Left colon (tissue), 2 donors: Measurements from ENCODE around the gene GNPTAB. TPM values are rescaled to one million over a fixed set of nuclear protein-coding genes. Genes with fewer than 3 reads are reported as not detected.
"Not testable (repeated sequence)": the region's sequence is repeated elsewhere in the genome, so short reads cannot be mapped to it uniquely, and the experiment has no call there.

Experiments
- ATAC-seq: fragments of 200-7000 bp; cut with Tn5 transposase; one replicate; pipeline ENCODE4 v1.9.1; 2020; ENCODE audit warnings: mild to moderate bottlenecking, moderate library complexity
- DNase-seq, 2 donors: peaks; one replicate each; pipeline ENCODE4 v3.0.0-alpha.2; 2020
- intact Hi-C, 2 donors: fragments of 100-400 bp; cut with DNase I in 1 of 2; cut with micrococcal nuclease in 1 of 2; formaldehyde crosslinking; loops; one replicate each; pipeline versions ENCODE4 v1.11.2 to v1.14.0; 2022; cut with DNase I, micrococcal nuclease
- total RNA-seq, 2 donors: library from RNA; stranded (reverse); fragmentation: NEBNext Ultra II Directional; extraction: Animal tissue kit (Norgen Biotek cat#: 25700); gene quantifications; one replicate each; pipeline ENCODE4 v1.2.1, GENCODE V29; 2021
- donor health status: DM: no; HTN: no; CAD: no.
- donor health status: DM: yes; HTN: yes; CAD: no.

Gene GNPTAB
- total RNA-seq, 2 donors from 2014 or later = 90.2 to 95.1 TPM

DNA sequence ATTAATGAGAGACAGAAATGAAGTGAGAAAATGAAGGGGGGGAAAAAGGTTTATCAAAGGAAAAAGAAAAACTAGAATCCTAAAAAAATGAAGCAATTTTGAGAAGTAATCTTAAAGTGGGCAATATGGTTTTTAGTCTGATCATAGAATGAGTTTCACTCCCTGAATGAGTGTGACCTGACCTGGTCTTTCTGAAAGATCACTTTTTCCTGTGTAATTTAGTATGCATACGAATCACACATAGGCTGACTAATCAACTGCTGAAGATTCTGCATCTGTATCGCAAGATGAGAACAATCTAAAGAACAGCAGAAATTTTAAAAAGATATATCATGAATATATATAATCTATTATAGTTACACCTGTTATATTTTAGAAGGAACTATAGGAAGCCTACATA is 11.3 kb downstream of the GNPTAB start:
- no peak for ATAC-seq
- intact Hi-C loops = no loop called here
- DNase-seq = no peak

DNA sequence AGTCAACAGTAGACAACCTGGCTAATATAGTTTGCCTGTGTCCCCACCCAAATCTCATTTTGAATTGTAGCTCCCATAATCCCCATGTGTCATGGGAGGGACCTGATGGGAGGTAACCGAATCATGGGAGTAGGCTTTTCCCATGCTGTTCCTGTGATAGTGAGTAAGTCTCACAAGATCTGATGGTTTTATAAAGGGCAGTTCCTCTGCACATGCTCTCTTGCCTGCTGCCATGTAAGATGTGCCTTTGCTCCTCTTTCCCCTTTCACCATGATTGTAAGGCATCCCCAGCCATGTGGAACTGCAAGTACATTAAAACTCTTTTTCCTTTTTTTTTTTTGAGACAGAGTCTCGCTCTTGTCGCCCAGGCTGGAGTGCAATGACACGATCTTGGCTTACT is 12.1 kb downstream of the GNPTAB start:
- DNase-seq, intact Hi-C loops, ATAC-seq: not testable (repeated sequence)

DNA sequence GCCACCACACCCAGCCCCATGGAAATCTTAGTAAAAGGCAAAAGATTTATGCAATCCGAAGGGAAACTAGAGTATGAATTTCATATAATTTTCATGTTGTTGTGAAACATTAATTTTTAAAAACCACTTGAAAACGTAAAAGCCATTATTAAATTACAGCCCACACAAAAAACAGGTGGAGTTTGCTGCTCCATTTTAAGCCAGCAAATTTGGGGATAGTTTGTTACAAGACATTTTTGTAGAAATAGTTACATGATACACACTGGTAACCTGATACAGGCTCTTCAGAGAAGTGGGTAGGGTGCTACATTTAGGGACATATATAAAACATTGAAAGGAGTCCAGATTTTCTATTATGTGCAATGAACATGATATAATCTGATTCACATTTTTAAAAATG is 17.6 kb downstream of the GNPTAB start:
- ATAC-seq (no peak), DNase-seq (no peak)
- intact Hi-C loops = no loop called here

DNA sequence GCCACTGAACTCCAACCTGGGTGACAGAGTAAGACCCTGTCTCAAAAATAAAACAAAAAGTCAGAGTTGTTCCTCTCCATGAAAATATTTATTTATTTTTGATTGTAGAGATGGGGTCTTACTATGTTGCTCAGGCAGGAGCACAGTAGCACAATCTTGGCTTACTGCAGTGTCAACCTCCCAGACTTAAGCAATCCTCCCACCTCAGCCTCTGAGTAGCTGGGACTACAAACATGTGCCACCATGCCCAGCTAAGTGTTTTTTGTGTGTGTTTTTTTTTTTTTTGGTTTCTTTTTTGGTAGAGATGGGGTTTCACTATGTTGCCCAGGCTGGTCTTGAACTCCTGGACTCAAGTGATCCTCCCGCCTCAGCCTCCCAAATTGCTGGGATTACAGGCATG is 18.0 kb downstream of the GNPTAB start:
- intact Hi-C loops, DNase-seq, ATAC-seq: not testable (repeated sequence)

DNA sequence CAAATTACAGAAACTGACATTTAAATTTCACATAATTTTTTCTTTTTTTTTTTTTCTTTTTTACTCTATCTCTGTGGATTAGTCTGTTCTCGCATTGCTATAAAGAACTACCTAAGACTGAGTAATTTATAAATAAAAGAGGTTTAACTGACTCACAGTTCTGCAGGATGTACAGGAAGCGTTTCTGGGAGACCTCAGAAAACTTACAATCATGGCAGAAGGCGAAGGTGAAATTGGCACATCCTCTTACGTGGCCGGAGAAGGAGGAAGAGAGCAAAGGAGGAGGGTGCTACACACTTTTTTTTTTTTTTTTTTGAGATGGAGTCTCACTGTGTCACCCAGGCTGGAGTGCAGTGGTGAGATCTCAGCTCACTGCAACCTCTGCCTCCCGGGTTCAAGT is 19.4 kb downstream of the GNPTAB start:
- DNase-seq, intact Hi-C loops, ATAC-seq: not testable (repeated sequence)

DNA sequence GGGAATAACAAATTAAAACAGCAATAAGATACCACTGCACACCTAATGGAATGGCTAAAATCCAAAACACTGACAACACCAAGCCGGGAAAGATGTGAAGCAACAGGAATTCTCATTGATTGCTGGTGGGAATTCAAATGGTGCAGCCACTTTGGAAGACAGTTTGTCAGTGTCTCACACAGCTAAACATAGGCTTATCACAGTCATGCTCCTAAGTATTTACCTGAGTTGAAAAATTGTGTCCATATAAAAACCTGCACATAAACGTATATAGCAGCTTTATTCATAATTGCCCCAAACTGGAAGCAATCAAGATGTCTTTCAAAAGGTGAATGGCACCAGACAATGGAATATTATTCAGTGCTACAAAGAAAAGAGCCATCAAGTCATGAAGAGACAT is 21.6 kb downstream of the GNPTAB start:
- DNase-seq = no peak
- intact Hi-C loops = no loop called here
- ATAC-seq = no peak

DNA sequence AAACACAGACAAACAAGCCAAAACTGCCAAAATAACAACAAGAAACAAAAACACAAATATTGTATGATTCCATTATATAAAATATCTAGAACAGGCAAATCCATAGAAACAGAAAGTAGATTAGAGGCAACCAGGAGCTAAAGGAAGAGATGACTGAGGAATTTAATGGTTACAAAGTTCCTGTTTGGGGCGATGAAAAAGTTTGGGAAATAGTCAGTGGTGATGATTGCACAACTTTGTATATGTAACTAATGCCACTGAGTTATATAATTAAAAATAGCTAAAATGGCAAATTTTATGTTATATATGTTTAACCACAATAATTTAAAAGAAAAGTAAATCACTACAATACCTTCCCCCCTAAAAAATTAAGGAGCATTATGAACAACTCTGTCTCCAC is 24.5 kb downstream of the GNPTAB start:
- intact Hi-C loops = no loop called here
- ATAC-seq = no peak
- DNase-seq = no peak

DNA sequence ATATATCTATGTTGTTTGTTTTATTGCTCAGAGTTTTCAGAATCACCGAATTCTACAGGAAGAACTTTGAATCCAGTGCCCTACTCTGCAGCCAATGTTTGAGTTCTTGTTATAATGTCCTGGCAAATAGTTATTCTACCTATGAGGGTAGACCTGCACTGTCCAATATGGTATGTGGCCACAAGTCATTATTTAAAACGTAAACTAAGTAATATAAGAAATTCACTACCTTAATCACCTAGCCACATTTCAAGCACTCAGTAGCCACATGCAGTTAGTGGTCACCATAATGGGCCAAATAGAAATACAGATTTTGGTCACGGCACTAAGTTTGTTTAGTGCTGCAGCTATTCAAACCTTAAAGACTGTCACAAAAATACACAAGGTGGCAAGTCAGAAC is 26.4 kb downstream of the GNPTAB start:
- DNase-seq (no peak), ATAC-seq (no peak)
- intact Hi-C loops = no loop called here

DNA sequence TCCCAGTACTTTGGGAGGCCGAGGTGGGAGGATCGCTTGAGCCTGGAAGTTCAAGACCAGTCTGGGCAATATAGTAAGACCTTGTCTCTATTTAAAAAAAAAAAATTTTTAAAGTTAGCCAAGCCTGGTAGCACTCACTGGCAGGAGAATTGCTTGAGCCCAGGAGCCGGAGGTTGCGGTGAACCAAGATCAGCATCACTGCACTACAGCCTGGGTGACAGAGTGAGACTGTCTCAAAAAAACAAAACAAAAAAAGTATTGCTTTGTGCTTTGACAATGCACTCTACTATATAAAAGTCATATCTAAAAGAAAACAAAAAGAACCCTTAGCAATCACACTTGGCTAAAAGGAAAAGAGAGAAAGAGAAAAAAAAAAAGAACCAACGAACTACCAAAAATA is 26.8 kb downstream of the GNPTAB start:
- DNase-seq (no peak), ATAC-seq (no peak)
- intact Hi-C loops = no loop called here

DNA sequence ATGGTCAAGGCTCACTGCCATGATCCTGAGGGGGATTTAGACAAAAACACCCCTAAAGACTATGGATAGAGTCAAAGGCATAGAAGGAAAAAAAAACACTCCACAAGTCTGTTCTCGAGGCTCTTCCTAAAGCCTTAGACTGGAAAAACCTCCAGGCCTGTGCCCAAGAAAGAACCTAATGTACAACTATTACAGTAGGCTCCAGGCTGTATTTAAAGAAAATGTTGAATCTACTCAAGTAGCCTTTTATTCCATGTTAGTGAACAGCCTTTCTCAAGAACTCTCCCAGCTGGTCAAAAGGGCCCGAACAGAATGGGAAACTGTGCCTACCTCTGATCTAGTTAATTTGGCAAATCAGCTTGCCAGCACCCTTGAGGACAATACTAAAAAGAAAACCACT is 28.3 kb downstream of the GNPTAB start:
- ATAC-seq = no peak
- no peak for DNase-seq
- intact Hi-C loops = no loop called here

DNA sequence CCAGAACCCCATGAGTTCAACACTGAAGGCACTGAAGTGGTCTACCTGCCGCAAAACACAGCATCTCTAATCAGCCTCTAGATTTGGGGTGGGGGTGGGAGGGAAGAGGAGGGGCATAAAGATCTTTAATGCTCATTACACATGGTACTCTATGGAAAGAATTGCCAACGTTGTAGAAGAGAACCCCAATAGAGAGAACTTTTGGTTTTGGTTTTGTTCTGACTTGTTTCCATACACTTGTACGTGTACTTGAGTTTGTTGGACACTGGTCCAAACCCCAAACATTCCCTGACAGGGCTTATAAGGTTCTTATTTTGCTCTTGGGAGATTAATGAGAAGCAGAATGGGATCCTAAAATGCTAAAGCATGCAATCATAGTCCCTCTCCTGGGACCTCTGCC is 31.0 kb downstream of the GNPTAB start:
- ATAC-seq (no peak), DNase-seq (no peak)
- intact Hi-C loops = no loop called here

DNA sequence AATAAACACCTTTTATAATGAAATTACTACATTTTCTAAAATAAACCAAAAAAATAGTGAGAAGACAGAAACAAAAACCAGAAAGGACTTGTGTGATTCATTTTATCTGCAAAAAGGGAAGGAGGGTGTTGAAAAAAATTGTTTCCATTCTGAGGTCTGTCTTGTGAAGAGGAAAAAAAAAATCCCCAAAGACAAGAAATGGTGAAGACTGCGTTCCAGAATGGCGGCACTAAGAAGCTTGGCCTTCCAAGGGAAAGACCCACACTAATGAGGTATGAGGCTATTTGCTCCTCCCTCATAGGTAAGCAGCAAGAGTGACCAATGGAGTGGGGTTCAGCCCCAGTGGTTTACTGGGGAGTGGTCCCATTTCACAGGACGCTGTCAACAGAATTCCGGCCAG is 35.0 kb downstream of the GNPTAB start:
- intact Hi-C loops = no loop called here
- no peak for ATAC-seq
- no peak for DNase-seq

DNA sequence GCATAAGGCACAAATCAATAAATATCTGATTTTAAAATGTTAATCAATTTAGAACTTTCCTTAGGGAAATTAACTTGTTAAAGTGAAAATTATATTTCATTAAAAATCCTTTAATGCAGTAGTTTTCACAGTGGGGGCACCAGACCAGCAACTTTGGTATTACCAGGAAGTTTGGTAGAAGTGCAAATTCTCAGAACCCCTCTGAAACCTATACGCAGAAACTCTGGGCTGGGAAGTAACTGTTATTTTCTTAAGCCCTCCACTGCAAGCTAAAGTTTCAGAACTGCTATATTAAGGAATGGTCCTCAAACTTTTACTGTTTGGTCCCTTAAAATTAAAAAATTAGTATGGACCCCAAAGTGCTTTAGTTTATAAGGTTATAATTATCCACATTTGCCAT is 35.7 kb downstream of the GNPTAB start:
- intact Hi-C loops = no loop called here
- no peak for DNase-seq
- ATAC-seq = no peak

DNA sequence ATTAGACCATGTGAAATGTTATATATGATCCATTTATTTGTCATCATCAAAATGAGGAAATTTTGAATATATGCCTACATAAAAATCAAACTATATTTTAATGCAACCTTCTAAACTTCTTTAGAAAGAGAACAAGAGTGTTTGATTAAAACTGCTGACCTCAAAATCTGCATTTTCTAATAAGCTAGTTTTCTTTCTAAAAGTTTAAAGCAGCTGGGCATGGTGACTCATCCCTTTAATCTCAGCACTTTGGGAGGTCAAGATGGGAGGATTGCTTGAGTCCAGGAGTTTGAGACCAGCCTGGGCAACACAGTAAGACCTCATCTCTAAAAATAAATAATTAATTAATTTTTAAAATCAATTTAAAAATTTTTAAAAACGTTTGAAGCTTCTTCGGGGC is 36.2 kb downstream of the GNPTAB start:
- intact Hi-C loops = no loop called here
- ATAC-seq (no peak), DNase-seq (no peak)

DNA sequence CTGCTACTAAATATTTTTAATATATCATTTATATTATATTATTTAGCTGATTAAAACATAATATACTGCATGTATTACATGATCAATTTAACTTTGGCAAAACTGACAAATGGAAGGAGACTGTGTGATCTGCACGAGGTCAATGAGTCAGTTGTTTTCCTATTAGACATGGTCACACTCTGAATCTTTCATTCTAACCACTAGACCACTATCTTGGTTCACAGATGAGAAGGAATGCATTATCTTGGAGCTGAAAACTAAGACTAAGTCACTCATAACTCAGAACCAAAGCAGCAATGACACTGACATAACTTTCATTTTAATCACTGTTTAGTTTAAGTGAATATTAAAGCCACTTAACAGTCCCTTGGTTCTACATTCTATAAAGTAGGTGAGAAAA is 37.4 kb downstream of the GNPTAB start:
- DNase-seq (no peak), ATAC-seq (no peak)
- intact Hi-C loops = no loop called here

DNA sequence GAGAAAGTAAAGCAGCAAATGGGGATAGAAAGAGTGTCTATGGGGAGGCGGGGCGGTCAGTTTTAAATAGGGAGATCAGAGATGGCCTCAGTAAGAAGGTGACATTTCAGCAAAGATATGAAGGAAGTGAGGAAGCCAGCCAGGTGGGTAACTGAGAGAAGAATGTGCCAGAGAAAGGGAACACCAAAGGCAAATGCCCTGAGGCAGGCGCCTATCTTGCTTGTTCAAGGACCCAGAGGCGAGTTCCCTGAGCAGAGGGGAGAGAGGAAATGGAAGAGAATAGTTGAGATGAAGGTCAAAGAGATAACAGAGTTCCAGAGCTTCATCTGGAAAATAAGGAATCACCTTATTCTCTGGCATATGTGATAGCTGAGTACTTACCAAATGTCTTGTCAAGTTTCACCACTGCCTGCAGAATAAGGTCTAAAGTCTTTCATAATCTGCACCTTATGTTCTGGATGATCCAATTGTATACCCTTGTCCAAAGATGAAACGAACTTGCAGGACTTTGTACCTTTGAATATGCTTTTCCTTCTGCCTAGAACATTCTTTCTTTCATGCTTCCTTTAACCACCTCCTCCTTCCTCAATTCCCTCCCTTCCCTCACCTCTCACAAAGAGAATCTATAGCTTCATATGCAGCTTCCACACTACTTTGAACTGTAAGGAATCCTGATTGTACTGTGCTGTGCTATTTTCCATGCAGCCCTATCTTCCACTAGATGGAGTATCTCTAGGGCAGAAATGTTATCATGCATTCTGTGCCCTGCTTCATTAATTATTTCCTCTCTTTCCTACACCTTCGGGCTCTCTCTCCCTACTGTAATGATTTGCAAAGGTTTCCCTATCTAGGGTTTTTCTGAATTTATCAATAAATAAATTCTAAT is 38.5 kb downstream of the GNPTAB start:
- DNase-seq = no peak
- intact Hi-C loops = no loop called here
- ATAC-seq = peak; percentile 85

DNA sequence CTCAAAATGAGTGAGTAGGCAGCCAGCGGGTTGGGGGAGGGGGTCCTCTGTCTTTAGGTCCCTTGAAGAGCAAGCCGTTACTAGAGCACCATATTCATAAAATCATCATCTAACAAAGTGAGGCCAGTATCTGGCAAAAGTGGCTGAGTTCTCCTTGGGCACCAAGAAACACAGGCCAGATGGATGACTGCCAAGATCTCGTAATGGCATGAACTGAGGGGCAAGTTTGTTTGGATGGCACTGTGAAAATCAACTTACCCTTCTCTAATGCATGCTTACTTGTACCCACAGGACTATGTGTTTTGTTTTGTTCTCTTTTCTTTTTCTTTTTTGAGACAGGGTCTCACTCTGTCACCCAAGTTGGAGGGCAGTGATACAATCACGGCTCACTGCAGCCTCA is 41.6 kb downstream of the GNPTAB start:
- intact Hi-C loops = no loop called here
- ATAC-seq = no peak
- no peak for DNase-seq

DNA sequence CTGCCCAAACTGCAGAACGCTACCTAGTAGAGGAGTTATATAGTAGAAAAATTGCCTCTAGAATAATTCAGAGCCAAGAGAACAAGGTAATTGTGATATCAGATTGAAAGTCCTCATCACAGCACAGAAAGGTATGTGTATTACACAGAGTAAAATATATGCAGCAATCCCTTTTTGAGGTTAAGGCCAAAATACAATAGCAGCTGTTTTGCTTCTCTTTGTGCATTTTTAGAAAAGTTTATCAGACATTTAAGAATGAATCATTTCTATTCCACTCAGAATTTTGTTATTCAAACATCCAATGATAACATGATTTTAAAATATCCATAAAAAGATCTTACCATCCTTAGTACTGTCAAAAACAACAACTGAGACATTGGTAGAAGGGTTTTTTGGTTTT is 45.1 kb downstream of the GNPTAB start:
- no peak for ATAC-seq
- DNase-seq = no peak
- intact Hi-C loops = no loop called here

DNA sequence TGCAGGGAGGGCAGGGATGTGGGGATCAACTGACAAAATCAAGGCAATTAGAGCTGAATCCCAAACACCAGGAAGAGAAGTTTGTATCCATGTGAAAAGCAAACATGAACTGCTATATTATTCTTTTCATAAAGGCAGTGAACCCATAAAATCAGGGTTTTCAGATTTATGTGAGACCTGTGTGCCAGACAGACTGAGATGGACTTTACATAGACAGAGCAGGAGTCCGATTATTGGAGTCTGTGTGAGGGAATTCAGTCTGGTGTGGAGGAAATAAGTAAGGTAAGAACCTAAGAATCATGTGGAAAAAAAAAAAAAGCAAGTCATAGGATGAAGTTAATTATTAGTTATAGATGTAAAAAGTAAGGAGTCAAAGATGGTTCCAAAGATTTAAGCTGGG is 46.4 kb downstream of the GNPTAB start:
- intact Hi-C loops = no loop called here
- DNase-seq (no peak), ATAC-seq (peak; percentile 84)

DNA sequence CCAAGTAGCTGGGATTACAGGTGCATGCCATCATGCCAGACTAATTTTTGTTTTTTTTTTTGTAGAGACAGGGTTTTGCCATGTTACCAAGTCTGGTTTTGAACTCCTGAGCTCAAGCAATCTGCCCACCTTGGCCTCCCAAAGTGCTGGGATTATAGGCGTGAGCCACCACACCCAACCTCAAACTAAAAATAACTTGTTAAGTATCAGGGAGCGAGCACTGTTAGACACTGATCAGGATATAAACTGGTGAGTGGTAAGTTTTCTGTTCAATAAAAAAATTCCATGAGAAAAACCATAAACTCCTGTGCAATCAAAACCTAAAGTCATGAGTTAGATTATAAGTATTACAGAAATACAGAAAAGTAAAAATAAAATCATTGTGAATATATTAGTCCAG is 46.9 kb downstream of the GNPTAB start:
- ATAC-seq (peak; percentile 53), DNase-seq (no peak)
- intact Hi-C loops = no loop called here

DNA sequence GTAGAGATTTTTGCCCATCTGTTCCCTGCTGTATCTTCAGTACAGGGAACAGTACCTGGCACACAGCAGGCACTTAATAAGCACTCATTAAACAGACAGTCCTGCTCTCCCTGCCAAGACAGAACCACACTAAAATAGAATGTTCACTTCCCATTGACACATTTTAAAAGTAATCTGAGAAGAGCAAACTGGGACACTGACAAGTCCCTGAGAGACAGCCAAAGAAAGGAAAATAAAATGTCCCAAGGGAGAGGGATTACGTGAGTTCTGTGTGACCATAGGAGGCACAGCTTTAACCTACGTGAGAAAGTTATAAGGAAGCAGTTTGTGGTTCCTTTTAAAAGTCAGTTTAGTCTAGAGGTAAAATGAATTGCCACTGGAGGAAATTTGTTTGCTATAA is 47.6 kb downstream of the GNPTAB start:
- DNase-seq (no peak), ATAC-seq (peak; percentile 60)
- intact Hi-C loops = no loop called here
